Nucleus accumbens (tissue), 56 donors: ENCODE data around the gene FTSJ1.
"Not testable (repeated sequence)": the region's sequence is repeated elsewhere in the genome, so short reads cannot be mapped to it uniquely, and the experiment has no call there.

Experiments
- DNase-seq, 56 donors: peaks; one replicate each; lab custom pipeline; 2025; lab: John Stamatoyannopoulos, UW

Gene FTSJ1, protein sequence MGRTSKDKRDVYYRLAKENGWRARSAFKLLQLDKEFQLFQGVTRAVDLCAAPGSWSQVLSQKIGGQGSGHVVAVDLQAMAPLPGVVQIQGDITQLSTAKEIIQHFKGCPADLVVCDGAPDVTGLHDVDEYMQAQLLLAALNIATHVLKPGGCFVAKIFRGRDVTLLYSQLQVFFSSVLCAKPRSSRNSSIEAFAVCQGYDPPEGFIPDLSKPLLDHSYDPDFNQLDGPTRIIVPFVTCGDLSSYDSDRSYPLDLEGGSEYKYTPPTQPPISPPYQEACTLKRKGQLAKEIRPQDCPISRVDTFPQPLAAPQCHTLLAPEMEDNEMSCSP

DNA sequence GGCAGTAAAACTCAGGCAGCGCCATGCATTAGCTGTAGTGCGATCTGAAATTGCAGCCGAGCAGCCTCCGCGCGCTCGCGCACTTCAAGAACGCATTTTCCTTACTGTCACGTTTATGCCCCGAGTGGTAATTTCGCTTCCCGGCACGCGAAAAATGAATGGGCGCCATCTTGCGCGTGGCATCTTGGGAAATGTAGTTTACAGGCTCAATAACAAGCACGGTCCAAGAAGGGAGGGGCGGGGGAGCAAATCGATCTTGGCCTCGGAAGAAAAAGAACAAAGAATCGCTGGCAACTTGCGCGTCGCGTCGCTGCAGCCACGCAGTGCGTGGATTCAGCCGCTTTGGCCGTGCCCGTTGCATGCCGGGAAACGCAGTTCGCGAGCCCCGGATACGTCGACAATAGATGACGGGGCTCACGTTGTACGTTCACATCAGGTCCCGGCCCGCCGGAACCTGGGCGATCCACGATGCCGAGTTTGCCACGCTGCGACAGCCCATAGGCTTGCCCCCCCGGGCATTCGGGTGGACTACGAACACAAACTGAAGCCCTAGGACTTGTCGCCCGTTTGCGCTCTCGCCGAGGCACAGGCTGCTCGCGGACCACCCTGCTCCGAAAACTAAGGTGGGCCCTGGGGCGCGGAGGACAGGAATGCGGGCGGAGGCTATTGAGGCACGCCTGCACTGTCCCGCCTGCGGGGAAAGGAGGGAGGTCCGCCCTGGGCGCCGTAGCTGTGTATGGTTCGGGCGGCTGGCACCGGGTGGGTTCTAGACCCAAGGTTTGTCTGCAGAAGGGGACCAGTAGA is at the start of gene FTSJ1:
Gene FTSJ1, plus strand, starts transcription at position 426 of the 804 bp plus-strand sequence. CDS start 1,849 bp downstream, outside the sequence.
- peak; percentile 4 to 95 (median 82) for DNase-seq

DNA sequence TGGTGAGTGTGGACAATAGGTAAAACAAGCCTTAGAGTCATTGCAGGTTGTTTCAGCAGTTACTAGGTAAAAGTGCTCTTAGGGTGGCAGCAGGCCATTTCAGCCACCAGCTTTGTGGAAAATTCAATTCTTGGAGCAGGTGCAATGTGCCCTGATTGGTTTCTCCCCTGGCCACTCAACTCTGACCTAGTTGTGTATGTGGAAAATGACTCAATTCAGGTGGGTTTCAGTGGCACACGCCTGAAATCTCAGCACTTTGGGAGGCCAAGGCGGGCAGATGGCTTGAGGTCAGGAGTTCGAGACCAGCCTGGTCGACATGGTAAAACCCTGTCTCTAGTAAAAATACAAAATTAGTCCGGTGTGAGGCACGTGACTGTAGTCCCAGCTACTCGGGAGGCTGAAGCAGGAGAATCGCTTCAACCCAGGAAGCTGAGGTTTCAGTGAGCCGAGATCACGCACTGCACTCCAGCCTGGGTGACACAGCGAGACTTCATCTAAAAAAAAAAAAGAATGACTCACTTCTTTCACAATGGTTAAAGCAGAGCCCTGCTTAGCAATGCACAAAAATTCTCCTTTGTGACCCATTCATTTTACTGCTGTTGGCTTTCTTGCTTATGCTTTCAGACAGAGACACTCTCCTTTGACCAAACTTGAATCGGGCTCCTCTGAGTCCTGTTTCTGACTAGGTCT is 48.8 kb upstream of the FTSJ1 start:
- DNase-seq, result not testable (repeated sequence)

DNA sequence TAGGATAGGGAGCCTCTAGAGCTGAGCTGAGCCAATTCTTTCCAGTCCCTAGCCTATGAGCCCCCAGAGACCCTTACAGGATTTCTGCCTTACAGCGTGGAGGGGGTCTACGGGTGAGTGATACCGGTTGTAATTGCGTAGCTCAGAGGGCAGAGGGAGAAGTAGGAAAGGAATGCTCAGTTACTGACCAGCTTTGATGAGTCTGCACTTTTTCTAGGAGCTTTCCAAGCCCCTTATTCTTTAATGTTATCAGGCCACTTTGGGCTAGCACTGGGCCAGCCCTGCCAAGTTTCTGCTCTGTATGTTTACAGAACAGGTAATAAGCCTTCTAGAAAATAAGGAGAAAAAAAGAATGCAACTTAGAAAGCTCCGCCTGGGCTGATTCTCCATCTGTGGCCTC is 46.4 kb upstream of the FTSJ1 start:
- not testable (repeated sequence) for DNase-seq

DNA sequence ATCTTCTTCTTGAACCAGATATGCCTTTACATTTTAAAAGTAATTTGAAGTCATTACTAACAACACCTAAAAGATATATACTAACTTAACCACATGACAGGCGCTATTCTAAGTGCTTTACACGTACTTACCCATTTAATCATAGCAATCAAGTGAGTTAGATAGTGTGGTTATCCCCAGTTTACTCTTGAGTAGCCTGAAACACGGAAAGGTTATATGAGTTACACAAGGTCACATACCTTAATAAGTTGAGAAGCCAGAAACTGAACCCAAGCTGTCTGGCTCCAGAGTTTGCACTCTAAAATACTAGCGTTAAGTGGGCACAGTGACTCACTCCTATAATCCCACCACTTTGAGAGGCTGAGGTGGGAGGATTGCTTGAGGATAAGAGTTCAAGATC is 45.8 kb upstream of the FTSJ1 start:
- DNase-seq, result not testable (repeated sequence)

DNA sequence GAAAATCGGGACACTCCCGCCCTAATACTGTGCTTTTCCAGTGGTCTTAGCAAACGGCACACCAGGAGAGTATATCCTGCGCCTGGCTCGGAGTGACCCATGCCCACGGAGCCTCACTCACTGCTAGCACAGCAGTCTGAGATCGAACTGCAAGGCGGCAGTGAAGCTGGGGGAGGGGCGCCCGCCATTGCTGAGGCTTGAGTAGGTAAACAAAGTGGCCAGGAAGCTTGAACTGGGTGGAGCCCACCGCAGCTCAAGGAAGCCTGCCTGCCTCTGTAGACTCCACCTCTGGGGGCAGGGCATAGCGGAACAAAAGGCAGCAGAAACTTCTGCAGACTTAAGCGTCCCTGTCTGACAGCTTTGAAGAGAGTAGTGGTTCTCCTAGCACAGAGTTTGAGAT is 42.3 kb upstream of the FTSJ1 start:
- not testable (repeated sequence) for DNase-seq

DNA sequence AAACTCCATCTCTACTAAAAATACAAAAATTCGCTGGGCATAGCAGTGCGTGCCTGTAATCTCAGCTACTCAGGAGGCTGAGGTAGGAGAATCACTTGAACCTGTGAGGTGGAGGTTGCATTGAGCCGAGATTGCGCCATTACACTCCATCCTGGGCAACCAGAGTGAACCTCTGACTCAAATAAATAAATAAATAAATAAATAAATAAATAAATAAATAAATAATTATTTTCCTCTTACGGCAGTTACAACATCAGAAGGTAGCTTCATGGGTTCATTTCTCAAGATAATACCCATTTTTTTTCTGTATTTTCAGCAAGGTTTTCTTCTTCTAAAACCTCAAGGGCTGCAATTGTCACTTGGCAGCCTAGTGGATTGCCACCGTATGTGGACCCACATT is 28.8 kb upstream of the FTSJ1 start:
- not testable (repeated sequence) for DNase-seq

DNA sequence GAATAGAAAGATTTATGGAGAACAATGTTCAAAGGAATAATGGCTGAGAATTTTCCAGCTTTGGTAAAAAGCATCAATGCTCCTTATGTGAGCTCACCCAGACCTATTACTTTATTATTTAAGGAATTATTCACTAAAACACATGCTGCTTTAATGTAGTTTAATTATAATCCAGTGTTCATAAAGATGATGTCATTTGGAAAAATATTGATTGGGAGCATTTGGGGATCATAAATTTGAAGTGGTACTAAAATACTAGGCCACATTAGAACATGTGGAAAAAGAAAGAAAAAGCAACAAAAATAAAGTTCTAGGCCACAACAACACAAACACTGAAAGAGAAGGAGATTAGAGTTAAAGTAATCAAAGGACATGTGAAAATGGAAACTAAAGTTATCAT is 25.9 kb upstream of the FTSJ1 start:
- DNase-seq, result no peak

DNA sequence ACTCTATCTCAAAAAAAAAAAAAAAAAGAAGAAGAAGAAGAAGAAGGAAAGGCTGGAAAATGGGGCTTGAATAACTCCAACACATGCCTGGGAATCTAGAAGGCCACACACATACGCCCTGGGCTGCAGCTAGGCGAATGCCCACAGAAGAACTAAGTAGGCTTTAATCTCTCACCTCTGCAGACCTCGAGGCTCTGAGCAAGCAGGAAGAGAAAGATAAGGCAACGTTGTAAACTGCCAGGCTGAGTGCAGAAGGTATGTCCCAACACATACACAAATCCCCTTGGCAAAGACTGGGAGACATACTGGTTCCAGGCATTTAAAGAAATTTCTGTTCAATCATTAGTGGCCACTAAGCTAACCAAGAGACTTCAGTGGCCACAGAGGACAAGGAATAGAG is 24.3 kb upstream of the FTSJ1 start:
- DNase-seq, result no peak

DNA sequence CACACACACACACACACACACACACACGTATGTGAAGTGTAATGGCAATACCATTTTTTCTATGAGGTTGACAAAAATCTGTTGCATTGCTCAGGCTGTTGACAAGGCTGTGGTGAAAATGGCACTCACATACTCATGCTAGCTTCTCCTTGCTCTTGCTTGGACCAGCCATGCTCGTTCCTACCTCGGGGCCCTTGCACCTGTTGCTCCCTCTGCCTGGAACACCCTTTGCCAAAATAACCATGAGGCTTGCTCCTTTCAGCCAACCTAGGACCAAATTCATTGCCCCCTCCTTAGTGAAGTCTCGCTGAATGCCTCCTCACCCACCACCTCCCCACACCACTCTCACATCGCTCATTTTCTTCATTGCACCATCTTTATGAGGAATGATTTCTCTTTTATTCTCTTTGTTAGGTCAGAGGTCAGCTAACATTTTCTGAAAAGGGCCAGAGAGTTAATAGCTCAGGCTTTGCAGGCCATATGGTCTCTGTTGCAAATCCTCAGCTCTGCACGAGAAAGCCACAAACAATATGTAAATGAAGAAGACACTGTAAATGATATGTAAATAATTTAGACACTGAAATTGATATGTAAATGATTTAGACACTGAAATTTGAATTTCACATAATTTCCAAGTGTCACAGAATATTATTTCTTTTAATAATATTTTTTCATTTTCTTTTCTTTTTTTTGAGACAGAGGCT is 19.2 kb upstream of the FTSJ1 start:
- no peak for DNase-seq

DNA sequence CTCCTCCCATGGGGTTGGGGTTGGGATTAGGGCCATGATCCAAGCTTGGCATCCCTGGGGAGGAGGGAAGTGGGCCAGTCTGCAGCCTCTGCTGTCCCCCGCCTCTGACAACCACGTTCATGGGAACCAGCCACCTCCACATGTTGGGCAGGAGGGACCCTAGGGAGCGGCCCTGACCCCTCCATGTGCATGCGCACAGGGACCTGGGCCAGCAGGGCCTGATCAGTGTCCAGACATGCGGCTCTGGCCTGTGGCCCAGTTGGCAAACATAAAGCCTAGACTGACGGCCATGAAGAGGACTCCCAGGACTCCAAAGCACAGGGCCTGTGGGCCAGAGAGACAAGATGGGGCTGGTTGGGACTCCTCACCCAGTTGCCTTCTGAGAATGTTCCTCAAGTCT is 17.3 kb upstream of the FTSJ1 start:
- no peak for DNase-seq

DNA sequence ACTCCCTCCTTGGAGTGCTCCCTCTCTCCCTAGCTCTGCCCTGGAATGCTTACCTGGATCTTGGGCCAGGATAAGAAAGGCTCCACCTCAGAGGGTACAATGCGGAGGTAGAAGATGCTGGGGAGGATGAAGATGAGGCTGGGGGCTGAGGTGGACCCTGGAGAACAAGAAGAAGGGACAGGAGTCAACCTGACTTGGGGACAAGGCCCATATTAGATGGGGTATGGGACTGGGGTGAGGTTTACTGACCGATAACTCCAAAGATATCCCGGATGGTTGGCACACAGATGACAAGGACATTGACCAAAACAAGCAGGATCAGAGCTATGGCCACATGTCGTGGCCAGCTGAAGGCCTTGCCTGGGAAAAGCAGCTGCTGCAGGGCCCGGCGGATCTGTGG is 16.5 kb upstream of the FTSJ1 start:
- DNase-seq, result no peak

DNA sequence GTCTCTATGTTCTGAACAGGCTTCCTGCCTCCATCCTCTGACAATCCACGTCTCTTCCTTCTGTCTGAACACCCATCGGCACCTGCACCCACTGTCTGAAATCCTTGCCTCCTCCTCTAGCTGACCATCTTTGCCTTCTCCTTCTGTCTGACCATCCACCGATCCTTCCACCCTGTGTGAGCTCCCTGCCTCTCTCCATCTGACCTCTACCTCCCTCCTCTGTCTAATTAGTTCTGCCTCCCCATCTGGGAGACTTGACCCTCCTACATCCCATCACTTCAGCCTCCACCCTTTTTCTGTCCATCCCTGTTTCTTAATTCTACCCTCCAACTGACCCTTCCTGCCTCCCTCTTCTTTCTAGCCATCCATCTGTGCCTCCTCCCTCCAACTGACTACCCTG is 16.0 kb upstream of the FTSJ1 start:
- DNase-seq, result no peak

DNA sequence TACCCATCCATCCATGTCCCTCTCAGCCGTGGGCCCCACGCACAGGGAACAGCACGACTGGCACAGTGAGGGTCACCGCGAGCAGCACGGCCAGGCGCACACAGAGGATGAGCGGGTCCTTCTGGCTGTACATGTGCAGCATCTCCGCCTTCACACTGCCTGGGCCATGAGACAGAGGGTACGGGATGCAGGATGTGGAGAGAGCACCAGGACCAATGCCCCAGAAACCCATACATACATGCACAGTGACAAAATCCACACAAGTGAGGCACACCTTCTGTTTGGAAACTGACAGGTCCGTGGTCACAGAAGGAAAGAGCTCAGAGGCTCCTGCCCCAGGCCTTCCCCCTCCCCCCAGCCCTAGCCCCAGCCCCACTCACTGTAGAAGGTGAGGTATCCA is 15.4 kb upstream of the FTSJ1 start:
- DNase-seq, result no peak

DNA sequence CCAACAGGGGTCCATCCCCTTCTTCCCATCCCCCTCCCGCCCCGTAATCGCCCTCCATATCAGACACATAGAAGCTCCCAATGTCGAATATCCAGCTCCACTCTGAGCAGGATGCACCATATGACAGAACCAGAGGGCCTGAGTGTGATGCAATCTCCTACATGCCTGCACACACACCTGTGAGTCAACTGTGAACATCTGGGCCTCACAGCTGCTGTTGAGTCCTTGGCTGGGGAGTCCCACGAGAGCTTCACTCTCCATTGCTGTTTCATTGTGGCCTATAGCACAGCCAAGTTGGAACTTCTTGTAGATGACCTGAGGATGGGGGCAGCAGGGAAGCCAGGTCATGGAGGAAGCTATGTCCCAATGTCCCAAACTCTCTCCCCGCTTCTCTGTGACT is 14.2 kb upstream of the FTSJ1 start:
- DNase-seq, result no peak

DNA sequence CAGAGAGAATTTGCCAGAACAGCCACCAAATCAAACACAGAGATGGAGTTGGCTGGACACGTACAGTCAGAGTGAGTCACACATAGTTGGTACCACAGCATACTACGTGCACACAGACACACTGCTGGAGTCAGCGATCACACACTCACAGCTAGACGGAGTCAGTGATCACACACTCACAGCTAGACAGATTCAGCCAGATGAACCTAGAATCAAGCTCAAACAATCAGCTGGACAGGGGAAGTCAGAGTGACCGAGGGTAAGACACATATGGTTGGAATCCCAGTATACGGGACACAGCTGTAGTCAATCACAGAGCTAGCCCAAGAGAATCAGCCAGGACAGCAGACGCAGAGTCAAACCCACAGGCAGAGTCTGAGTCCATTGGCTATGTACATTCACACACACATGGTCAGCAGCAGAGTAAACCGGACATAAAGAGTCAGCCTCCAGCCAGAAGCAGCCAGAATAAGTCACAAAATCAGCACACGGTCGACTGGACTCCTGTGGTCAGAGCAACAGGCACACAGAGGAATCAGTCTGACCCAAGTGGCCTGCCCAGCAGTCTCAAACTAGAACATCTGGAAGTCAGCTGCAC is 10.6 kb upstream of the FTSJ1 start:
- no peak for DNase-seq

DNA sequence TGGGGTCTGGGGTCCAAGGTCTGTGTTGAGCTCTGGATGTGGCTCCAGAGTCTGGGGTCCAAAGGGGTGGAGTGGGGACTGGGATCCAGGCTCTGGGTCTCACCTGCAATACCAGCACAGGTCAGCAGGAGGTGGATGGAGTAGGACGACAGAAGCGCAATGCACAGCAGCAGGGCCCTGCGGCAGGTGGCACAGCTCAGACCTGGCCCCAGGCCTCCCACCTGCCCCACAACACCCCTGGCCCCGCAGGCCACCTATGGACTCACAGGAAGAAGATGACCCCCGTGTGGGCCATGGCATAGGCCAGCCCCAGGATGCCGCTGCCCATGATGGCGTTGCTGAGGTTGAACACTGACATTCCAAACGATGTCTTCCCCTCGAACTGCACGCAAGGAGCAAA is 9.3 kb upstream of the FTSJ1 start:
- no peak for DNase-seq

DNA sequence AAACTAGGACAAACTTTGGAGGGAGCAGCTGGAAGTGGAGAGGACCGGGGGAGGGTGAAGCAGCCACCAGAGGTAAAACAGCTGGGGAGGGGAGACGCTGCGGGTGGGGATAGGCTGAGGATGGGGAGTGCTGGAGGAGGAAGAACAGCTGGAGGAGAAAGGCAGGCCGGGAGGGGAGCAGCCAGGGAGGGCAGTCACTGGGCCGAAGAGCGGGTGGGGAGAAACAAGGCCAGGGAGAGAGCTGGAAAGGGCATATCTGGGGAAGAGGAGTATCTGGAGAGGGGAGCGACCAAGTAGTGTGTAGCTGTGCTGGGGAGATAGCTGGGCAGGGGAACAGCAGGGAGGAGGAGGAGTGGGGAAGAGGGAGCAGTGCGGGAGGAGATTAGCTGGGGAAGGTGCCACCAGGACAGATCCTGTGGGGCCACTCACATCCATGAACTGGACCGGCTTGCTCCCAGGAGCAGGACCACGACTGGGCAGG is 8.7 kb upstream of the FTSJ1 start:
- no peak for DNase-seq

DNA sequence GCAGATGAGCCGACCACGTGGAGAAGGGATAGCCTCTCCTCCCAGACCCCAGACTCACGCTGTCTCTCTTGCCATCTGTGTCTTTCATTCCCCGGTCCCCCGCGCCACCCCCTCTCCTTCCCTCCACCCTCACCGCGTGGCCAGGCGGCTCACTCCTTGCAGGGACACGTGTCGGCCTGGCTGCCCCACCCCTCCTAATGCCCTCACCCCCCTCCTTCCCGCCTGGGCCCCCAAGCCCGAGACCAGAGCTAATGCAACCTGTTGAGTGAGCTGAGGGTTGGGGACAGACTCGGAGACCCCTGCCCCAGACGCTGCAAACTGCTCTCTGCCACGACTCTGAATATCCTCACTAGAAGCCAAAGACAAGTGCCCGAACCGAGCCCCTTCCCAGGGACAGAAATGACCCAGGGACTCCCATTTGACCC is 7.7 kb upstream of the FTSJ1 start:
- DNase-seq, result no peak

DNA sequence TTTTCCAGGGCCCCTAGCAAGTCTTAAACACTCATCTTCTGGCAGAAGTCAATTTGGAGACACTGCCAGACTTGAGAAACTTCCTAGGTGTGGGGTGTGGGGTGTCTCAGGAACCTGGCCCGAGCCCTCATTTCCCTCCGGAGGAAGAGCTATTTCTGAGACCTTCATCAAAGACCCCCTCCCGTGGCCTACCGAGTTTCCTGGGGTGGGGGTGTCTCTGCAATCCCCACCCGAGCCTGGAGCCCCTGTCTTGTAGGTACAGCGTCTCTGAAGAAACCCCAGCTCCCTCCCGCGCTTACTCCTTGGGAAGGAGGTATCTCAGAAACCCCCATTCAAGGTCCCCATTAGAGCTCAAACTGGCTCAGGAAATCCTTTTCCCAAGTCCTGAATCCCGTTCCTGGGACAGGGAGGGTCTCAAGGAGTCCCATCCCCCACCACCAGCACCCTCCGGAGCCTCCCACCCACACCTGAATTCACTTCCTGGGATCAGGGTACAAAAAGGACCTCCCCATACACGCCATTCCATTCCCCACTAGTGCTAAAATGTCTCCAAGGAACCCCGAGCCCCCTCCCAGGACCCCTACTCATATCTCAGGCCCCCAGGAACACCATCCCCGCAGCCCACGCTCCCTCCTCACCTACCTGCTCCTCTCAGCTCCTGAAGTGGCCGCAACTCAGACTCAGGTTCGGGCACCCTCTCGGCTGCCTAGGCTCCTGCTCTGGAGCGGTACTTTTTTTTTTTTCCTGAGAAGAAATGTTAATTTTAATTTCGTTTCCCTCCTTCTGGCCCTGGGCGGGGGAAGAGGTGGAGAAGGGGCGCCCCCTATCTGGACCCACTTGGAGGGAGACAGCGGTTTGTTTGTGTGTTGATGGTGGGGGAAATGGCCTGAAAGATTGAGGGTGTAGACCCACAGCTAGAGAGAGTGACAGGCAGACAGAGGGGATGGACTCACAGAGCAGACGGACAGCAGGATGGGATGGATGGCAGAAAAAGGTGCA is 7.0 kb upstream of the FTSJ1 start:
- no peak for DNase-seq
